Fibroblast of lung (primary cell): ENCODE data around the gene CRYAA.
"Not testable (repeated sequence)": the region's sequence is repeated elsewhere in the genome, so short reads cannot be mapped to it uniquely, and the experiment has no call there.

ENCODE experiments used
- EZH2 ChIP-seq: IDR thresholded peaks from 2 replicates; pipeline ENCODE4 v1.5.1; 2012; ENCODE audit warnings: low read length, control low read depth, mild to moderate bottlenecking; ENCODE audit errors: missing control alignments
- TF ChIP-seq, protein P1 (sequence below), 2 donors: IDR thresholded peaks in 1 of 2; conservative IDR thresholded peaks in 1 of 2; 1 replicate in 1 of 2; 2 replicates in 1 of 2; pipeline ENCODE4 v1.5.1; 2011 to 2012; ENCODE audit warnings: low read length in 2 of 2, control low read depth in 1 of 2, inconsistent platforms in 1 of 2, low read depth in 1 of 2, mild to moderate bottlenecking in 1 of 2

- TF ChIP-seq, protein P1, sequence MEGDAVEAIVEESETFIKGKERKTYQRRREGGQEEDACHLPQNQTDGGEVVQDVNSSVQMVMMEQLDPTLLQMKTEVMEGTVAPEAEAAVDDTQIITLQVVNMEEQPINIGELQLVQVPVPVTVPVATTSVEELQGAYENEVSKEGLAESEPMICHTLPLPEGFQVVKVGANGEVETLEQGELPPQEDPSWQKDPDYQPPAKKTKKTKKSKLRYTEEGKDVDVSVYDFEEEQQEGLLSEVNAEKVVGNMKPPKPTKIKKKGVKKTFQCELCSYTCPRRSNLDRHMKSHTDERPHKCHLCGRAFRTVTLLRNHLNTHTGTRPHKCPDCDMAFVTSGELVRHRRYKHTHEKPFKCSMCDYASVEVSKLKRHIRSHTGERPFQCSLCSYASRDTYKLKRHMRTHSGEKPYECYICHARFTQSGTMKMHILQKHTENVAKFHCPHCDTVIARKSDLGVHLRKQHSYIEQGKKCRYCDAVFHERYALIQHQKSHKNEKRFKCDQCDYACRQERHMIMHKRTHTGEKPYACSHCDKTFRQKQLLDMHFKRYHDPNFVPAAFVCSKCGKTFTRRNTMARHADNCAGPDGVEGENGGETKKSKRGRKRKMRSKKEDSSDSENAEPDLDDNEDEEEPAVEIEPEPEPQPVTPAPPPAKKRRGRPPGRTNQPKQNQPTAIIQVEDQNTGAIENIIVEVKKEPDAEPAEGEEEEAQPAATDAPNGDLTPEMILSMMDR (conservative IDR thresholded peaks at IDR 0.05 in 1 of 2, IDR thresholded peaks at IDR 0.05 in 1 of 2; ENCODE audit: low read depth in 1 of 2, low read length in 2 of 2): not testable (repeated sequence)
- not testable (repeated sequence) for TF ChIP-seq EZH2
Observed at GRCh38 chr21:43162708-43163205, 6.1 kb upstream of the CRYAA start.
